Left colon (tissue), 2 donors: ENCODE measurements around the gene ZNF692. TPM values are rescaled to one million over a fixed set of nuclear protein-coding genes. Genes with fewer than 3 reads are reported as not detected.
"Not testable (repeated sequence)": the region's sequence is repeated elsewhere in the genome, so short reads cannot be mapped to it uniquely, and the experiment has no call there.

Experiments
- ATAC-seq: fragments of 200-7000 bp; cut with Tn5 transposase; one replicate; pipeline ENCODE4 v1.9.1; 2020; ENCODE audit warnings: mild to moderate bottlenecking, moderate library complexity
- DNase-seq, 2 donors: peaks; one replicate each; pipeline ENCODE4 v3.0.0-alpha.2; 2020
- intact Hi-C, 2 donors: fragments of 100-400 bp; cut with DNase I in 1 of 2; cut with micrococcal nuclease in 1 of 2; formaldehyde crosslinking; loops; one replicate each; pipeline versions ENCODE4 v1.11.2 to v1.14.0; 2022; cut with DNase I, micrococcal nuclease
- total RNA-seq, 2 donors: library from RNA; stranded (reverse); fragmentation: NEBNext Ultra II Directional; extraction: Animal tissue kit (Norgen Biotek cat#: 25700); gene quantifications; one replicate each; pipeline ENCODE4 v1.2.1, GENCODE V29; 2021
- donor health status: DM: no; HTN: no; CAD: no.
- donor health status: DM: yes; HTN: yes; CAD: no.

The ZNF692 gene
- total RNA-seq, 2 donors from 2014 or later: 26.9 to 31.4 TPM

DNA sequence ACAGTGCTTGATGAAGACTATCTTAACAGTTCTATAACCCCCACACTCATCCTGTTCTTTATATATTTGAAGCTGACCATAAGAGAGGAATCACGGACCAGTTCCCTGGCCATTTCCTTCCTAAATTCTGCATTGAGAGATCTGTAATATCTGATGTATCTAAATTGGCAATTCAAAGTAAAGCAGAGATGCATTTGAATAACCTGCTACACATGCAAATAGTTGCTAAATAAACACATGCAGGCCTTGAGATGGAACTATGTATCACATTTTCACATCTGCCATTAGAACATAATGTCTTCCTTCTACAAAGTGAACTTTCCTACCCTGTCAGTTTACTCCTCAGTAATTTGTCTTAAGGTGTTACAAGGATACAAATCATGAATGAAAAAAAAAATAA is 26.8 kb upstream of the ZNF692 start:
- intact Hi-C loops: no loop called here
- ATAC-seq (no peak), DNase-seq (no peak)

DNA sequence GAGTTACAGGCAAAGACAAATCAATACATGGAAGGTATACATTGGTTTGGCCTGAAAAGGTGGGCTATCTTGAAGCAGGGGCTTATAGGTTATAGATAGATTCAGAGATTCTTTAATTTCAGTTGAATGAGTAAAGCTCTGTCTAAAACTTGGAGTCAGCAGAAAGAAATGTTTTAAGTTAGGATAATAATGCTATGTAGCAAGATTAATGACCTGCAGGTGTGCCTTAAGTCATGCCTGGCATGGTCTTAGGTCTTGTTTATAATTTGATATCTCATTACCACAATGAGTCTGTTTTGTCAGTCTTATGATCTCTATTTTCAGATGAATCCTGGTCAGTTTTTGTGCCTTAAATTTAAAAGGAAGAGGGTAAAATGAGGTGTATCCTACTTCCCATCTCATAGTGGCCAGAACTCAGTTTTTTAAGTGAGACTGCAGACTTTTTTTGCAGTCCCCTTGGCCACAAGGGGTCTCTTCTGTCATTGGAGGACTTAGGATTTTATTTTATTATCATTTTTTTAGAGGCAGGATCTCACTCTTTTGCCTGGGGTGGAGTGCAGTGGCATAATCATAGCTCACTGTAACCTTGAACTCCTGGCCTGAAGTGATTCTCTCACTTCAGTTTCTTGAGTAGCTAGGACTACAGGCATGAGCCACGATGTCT is 25.9 kb upstream of the ZNF692 start:
- ATAC-seq: no peak
- DNase-seq: no peak
- intact Hi-C loops: no loop called here

DNA sequence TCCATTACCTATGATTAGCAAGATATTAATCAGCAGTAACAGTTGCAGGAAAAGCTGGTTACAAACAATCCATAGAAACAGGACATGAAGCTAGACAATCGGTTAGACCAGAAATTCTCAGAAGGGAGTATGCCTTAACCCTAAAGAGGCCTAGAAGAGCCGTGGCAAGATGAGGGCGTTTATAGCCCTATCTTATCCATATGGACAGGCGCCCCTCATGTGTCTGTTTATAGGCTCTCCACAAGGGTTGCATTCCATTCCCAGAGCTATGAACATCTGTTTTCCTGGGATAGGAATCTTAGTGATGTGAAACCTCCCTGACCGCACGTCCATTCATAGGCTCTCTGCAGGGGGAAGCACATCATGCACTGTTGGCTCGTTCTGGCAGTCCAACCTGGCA is 23.5 kb upstream of the ZNF692 start:
- DNase-seq, ATAC-seq, intact Hi-C loops: not testable (repeated sequence)

DNA sequence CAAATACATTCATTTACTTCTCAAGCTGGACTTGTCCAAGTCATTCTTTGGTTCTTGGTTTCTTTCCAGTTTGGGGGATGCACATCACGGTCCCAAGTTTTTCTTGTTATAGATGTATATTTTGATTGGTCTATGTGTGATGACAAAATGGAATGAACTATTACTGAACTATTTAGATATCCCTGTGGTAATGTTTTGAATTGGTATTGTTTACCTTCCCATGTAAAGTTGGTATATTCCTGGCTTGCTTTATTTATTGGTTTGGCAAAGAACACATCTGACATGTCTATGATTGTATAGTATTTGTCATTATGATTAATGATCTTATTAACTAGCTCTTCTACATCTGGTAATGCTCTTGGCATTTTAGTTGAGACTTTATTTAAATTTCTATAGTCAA is 22.4 kb upstream of the ZNF692 start:
- ATAC-seq (no peak), DNase-seq (no peak)
- intact Hi-C loops: no loop called here

DNA sequence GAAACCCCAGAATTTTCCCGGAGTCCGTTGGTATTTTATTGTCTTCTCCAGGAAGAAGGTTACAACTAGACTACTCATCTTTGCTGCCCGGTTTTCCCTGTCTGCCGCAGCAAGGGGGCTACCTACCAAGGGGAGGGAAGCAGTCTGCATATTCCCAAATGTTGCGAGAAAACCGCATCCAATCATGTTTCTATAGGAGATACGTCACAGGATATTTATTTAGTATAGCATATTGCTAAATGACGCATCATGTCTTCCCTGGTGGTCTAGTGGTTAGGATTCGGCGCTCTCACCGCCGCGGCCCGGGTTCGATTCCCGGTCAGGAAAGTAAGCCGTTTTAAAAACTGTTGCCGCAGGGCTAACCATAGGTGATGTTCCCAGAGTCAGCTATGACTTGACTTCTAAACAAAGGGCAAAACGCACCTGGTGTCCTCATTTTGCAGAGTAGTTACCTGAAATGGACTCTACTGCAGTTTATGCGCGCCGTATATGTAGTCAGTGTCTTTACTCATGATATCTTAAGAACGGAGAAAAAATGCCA is 15.2 kb upstream of the ZNF692 start:
- DNase-seq (peak; percentile 60 to 80), ATAC-seq (peak; percentile 69)
- intact Hi-C loops: no loop called here

DNA sequence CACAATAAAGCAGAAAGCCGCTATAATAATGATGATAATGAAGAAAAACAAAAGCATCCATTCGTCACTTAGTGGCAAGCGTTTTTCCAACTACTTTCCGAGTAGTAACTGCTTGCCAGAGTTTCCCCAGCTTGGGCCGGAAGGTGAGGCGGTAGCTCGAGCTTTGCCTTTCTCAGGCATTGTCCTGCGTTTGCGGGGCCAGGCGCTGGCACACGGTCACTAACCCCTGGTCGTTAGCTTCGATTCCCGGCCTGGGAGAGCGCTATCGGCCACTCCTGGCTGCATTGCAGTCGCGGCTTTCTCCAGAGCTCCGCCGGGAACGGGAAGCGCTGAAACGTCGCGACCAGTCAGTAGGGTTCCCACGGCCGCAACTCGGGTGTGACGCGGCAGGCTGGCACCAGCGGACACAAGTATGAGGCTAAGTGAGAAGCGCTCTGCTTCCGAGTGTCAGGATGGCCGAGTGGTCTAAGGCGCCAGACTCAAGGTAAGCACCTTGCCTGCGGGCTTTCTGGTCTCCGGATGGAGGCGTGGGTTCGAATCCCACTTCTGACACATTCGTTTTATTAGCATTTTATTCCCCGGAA is 14.6 kb upstream of the ZNF692 start:
- DNase-seq: peak; percentile 93
- ATAC-seq: peak; percentile 88
- intact Hi-C loops: no loop called here

DNA sequence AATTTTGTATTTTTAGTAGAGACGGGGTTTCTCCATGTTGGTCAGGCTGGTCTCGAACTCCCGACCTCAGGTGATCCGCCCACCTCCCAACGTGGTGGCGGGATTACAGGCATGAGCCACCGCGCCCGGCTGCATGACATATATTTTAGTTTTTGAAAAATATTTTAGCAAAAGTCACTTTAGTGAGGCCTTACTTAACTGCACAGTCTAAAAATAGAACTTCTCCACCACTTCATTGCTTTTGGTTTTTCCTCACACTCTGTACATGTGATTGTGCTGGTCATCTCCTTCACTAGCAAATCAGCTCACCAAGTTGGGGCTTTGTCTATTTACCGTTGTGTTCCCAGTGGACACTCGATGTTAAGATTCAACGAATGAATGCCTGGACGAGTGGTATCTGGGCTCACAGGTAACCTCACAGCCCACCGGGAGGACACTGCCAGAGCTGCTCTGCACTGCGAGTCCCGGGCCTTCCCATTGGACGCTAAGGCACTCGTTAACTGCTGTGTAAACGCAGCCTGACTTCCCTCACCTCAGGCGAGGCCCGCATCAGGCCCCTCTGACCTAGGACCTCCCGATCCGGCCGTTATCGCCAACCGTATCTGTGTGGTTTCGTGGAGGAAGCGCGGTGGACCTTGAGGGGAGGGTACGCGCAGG is 14.0 kb upstream of the ZNF692 start:
- ATAC-seq (peak; percentile 71), DNase-seq (peak; percentile 71 to 79)
- intact Hi-C loops: no loop called here

DNA sequence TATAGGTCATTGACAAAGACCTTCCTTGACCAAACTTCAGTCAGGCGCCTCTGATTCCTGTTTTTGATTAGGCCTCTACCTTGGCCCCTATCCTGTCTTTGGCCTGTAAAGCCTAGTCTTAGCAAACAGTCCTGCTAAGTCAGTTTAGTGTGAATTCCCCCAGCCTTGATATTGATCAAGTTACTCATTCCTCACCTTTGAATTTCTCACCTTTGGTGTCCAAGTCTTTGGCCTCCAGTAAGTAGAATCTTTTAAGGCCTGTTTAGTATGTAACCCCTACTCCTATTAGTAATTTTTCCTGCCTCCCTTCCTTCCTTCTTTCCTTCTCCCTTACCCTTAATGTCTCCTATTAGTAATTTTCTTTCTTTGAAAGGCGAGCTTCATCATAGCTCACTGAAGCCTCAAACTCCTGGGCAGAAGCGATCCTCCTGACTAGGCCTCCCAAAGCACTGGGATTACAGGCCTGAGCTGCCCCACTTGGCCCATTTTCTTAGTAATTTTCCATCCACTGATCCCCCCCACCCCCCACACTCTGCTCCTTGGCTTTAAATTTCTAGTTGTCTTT is 13.0 kb upstream of the ZNF692 start:
- ATAC-seq: no peak
- intact Hi-C loops: no loop called here
- no peak for DNase-seq

DNA sequence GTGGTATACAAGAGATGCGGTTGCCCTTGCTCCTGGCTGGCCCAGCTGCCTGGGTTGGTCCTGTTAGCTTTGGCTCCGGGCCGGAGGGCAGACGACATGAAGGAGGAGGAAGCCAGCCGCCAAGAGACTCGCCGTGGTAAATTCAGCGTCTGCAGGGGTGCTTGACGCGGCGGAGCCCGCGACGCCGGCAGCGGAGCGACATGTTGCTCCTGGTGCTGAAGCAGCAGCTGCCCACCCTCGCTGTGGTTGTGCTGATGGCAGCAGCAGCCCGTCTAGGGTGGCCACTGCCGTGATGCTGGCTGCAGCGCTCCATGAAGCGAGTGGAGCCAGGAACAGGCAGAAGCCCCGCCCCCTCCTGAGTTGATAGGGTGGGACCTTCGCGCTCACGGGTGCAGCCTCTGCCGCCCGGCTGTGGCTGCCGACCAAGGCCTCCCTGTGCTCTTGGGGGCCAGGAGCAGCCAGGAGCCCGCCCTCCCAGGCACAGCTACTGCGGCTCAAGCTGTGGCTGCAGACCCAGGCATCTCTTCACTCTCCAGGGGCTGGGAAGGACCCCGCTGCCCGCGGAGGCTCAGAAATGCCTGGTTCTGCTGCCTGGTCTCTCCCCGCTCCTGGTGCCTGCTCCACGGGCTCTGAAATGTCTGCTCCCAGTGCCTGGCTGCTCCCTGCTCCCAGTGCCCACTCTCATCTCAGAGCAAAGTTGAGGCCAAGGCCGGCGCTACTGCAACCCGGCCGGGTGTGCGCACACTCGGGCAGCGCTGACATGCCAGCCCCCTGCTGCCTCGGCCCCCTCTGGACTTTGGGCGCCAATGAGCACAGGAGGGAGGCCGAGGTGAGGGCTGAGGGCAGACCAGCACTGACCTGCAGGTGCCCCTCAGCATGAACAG is 4.4 kb upstream of the ZNF692 start:
- intact Hi-C loops: no loop called here

DNA sequence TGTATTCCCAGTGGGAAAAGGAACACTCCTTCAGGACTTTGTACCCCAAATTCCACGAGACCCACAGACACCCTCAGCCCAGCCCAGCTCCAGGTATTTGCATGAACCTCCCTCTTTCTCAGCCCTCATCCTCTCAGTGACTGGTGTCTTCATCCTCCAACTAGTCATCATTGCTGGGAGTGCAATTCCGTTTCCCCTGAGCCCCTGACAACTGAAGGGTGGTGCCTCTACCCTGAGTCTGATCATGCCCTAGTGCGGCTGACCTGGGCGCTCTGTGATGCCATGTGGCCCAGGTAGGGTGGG is 3.8 kb upstream of the ZNF692 start:
- ATAC-seq: no peak
- no peak for DNase-seq
- intact Hi-C loops: no loop called here

More for the DNA sequence above, 4.4 kb upstream of the ZNF692 start:
- ATAC-seq (peak; percentile 76), DNase-seq (peak; percentile 93 to 96)

DNA sequence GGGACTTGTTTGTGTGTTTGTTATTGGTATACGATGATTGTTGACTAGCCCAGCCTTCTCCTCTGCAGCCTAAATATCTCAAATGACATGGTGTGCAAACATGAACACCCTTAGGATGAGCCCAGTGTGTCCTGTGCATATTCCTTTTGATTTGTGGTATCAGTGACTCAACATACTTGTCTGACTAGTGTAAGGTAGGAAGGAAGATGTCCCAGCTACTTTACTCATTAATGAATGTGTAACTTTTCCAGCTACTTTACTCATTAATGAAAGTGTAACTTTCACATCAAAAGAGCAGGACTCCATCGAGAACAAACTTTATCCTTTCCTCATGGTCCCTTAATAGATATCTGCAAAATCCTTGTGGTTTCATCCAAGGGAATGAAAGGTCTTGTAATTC is 2.7 kb upstream of the ZNF692 start:
- no peak for DNase-seq
- intact Hi-C loops: no loop called here
- no peak for ATAC-seq

DNA sequence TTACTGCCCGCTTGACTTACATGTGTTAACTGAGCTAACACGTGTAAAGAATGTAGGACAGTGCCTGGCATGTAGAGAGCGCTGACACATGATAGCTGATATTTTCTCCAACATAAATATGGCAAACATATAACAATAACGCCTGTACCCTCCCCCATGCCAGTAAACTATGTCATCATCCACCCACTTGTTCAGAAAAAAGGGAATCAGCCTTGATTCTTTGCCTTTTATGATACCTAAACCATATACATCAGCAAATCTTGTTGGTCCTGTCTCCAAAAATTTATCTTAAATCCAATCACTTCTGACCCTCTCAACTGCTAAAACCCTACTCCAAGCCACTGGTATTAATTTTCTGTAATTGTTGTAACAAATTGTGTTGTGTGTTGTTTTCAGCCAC is 1.1 kb upstream of the ZNF692 start:
- DNase-seq (no peak), ATAC-seq (no peak)
- intact Hi-C loops: no loop called here

DNA sequence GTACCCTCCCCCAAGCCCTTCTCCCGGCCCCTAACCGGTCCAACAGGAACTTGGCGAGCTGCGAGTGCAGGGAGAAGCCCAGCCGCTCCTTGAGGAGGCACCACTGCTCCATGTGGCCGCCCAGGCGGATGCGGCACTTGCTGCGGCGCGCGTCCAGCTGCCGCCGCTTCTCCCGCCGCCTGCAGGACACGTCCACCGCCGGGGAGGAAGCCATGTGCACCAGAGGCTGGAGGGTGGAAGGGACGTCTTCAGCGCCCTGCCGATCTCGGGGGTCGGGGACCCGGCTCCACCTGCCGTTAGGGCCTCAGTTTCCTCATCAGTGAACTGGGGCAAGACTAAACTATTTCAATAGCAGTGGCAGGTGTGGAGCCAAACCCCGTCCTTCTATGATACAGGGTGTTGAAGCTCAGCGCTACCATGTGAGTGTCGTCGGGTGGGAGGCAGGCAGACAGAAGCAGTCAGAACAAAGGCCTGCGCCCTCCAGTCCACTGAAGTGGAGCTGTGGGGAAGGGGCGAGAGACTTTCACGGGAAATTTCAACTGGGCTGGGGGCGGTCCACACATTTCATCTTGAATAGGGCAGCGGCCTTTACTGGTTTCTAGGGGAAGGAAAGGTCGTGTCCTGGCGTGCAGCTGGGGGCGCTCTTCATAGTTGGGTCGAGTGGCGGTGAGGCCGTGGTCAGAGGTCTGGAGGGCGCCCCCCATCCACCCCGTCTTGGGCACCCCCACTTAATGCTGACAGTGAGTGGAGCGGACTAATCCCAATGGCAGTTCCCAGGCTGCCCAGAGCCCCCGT is 592 bp downstream of the ZNF692 start:
- DNase-seq (peak; percentile 76 to 80), ATAC-seq (peak; percentile 70)
- intact Hi-C loops: no loop called here

DNA sequence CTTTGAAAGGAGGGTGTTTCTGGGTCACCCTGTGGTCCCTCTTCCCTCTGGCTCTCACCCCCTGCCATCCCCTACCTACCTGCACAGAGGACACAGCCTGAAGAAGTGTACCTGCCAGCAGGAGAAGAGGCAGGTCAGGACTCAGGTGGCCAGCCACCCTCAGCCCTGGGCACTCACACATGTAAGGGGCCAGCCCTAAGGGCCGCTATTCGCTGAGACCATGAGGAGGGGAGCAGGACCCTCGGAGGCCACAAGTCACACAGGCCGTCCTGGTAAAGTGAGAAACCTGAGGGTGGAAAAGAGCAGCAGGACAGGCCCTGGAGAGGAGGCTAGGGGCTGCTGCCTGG is 1.2 kb downstream of the ZNF692 start:
- peak; percentile 0 for ATAC-seq
- intact Hi-C loops: no loop called here

DNA sequence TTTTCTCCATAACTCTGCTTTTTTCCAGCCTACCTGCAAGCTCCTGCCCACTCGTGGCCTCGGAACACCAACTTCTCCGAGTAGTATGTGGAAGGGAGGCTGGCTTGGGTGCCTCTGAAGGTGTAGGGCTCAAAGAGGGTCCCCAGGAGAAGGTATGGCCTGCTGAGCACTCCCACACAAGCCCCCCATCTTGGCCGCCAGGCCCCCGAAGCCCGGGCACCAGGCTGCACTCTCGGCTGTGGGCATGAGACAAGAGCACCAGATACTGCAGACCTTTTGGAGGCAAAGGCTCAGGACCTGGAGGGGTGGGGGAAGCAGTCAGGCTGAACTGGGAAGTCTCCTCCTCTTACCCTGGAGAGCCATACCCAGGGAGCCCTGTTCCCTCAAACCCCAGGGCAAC is 1.7 kb downstream of the ZNF692 start:
- intact Hi-C loops: no loop called here
- DNase-seq (no peak), ATAC-seq (no peak)

More for the DNA sequence above, 1.2 kb downstream of the ZNF692 start:
- DNase-seq: no peak

DNA sequence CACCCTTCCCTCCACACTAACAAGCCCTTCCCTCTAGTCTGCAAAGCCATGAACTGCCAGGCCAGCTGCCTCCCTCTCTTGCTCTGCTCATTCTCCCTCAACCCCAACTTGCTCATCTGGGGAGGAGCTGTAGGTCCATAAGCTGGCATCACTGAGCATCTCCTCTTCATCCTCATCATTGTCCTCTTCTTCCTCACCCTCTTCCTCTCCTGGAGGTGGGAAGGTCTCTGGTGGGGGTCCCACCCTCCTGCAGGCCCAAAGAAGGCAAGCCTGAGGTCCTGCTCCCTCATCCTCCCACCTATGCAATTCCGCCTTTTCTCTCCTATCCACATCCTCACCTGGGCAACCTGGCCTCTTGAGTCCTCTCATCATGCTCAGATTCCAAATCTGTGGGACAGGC is 2.7 kb downstream of the ZNF692 start:
- ATAC-seq (no peak), DNase-seq (no peak)
- intact Hi-C loops: no loop called here

DNA sequence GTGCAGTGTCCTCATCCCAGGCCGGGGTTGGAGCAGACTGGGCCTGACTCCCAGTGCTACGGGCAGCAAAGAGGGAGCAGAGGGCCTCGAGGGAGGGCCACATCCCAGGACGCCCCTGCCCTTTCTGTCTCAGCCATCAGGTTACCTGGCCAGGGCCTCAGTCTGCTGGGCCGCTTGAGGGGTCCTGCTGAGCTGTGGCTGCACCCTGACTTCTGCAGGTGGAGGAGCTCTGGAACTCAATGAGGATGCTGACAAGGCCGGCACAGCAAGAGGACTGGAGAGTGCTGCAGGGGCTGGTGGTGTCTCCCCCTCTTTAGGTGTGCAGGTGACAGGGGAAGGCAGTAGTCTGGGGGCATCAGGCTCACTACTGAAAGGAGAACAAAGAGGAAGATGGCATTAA is 3.3 kb downstream of the ZNF692 start:
- intact Hi-C loops: no loop called here
- DNase-seq (no peak), ATAC-seq (no peak)

DNA sequence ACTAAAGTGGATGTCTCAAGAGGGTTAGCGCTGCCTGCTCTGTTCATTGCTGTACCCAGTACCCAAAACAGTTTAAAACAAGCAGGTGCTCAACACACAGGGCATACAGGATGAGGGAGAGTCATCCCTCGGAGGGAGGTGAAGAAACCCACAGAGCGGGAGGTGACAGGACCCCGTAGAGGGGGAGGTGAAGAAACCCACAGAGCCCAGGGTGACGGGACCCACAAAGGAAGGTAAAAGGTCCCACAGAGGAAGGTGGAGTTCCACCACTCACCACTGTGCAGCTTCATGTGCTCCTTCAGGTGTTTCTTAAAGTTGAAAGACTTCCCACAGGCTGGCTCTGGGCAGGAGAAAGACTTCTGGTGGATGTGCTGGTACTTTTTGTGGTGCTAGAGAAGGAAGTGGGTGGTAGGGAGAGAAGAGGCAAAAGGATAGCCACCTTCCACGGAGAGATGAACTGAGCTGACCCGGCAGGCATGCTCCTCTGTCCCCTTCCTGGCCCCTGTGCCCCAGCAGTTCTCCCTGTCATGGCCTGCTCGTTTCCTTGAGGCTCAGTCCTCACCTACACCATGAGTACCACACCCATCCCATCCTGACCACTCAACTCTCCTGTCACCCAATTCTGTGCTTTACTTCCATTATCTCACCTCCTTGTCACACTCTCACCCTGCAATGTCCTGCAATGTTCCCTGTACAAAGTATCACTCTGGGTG is 5.1 kb downstream of the ZNF692 start:
- intact Hi-C loops: no loop called here
- ATAC-seq: no peak

More for the DNA sequence above, 5.1 kb downstream of the ZNF692 start:
- no peak for DNase-seq
